Islet precursor cell (in vitro differentiated cells): ENCODE data around the gene NRTN.

Experiments
- DNase-seq: peaks from one replicate; pipeline ENCODE4 v3.0.0-alpha.2; 2018

NRTN gene

DNA sequence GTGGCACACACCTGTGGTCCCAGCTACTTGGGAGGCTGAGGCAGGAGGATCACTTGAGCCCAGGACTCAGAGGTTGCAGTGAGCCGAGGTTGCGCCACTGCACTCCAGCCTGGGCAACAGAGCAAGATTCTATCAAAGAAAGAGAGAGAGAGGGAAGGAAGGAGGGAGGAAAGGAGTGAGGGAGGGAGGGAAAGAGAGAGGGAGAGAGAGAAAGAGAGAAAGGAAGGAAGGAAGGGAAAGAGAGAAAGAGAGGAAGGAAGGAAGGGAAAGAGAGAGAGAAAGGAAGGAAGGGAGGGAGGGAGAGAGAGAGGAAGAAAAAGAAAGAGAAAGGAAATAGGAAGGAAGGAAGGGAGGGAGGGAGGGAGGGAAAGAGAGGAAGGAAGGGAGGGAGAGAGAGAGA, 12.4 kb downstream of the NRTN start:
- no peak for DNase-seq

DNA sequence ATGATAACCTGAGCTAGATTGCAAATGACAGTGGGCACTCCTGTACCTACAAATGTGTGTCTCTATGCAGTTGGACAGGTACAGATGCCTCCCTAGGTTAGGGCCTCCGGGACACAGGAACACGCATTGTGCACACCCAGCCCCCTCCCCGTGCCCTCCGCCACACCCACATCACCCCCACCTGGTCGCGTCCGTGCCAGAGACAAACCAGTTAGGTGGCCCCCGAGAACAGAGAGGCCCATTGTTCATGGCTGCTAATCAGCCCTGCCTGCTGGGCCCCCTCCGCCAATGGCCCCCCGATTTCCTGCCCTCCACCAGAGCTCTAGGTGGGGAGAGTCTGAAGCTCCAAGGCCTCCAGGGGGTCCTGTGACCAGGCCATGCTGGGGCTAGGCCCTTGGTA, 13.7 kb downstream of the NRTN start:
- DNase-seq = no peak

DNA sequence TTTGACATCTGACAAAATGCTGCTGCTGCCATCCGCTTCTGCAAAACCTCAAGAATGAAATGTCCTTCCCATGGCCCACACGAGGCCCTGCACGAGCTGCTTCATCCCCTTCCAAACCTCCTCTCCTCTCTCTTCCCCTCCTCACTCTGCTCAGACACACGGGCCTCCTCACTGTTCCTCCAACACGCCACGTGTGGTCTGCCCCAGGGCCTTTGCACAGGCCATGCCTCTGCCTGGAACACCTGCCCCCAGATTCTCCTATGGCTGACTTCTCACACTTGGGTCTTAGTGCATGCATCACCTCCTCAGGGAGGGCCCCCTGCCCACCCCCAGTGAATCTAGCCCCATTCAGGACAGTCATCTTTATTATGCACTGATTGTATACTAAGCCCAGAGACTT, 15.9 kb downstream of the NRTN start:
- DNase-seq = no peak

DNA sequence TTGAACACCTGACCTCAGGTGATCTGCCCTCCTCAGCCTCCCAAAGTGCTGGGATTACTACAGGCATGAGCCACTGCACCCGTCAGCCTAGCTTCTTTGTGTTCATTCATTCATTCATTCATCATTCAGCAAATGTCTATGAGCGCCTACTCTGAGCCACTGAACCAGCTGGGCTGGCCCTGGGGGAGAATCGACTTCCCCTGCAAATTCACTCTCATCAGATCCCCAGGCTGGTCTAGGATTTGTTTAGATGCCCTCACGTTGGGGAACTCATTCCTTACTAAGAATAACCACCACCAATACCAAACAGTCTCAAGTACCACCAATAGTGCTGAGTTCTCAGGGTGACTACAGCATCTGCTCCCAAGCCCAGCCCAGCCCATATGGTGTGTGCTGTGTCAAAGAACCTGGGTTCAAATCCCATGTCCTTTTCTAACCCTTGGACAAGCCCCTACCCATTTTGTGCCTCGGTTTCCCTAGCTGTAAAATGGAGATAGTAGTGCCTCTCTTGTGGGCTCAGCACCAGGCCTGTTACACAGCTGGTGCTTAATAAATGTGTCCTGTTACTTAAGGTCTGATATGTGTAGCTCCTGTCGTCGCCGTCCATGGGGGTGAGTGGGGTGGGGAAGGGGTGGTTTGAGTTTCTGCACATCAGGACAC, 16.8 kb downstream of the NRTN start:
- DNase-seq = no peak

DNA sequence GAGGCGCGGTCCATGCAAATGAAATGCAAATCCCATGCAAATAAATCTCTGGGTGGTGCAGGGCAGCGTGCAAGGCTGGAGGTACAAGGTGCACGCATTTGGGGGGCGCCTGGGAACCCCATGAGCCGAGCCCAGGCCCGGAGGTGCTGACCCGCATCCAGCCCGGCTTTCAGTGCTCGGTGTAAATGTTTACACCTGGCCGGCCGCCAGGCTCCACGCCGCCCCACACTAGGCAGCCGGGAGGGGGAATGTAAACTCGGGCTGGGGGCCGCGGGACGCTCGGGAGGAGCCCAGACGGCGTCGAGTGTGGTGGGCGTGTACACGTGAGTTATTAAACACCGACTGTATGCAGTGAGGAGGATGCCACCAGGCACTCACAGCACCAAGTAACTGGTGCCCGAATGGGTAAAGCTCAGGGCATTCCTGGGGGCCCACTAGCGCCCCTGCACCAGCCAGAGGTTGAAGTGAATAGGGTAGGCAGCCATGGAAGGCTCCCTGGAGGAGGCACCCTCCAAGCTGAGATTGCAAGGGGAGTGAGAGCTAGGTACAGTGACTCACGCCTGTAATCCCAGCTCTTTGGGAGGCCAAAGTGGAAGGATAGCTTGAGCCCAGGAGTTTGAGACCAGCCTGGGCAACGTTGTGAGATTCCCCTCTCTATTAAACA, 17.4 kb downstream of the NRTN start:
- DNase-seq = no peak

DNA sequence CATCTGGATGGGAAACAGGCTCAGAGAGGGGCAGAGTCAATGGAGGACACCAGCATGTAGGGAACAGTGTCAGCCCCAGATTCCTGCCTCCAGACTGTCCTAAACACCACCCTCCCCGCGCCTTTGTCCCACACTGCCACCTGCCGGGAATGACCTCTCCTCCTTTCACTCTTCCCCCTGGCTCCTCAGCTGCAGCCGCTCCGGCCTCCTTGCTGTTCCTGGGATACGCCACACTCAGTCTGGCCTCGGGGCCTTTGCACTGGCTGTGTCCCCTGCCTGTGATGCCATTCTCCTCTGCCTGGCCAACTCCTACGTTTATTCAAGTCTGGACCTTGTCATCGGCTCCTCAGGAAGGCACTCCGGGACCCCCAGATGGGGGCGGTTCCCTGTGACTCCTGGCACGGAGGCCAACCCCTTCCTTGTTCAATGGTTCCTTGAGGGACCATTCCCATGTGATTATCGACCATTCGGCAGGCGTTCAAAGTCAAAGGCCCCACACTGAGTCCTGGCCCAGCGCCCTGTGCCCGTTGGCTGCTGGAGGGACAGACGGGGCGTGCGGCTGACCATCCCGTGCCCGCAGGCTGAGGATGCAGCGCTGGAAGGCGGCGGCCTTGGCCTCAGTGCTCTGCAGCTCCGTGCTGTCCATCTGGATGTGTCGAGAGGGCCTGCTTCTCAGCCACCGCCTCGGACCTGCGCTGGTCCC, 18.9 kb downstream of the NRTN start:
- peak; percentile 82 for DNase-seq

DNA sequence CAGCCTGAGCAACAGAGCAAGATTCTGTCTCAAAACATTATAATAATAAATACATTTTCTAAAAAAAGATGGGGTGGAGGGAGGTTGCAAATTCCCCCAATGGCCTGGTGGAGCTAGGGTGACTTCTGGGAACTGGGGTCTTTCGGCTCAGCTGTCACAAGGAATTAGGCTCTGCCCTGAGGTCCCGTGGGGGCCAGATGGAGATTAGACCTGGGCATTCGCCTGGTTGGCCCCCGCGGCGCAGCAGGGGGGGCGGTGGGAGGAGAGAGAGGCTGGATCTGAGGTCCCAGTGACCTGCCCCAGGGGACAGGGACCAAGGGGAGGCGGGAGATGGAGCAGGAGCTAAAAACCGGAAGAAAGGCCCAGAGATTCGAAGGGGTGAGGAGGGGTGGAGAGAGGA, 19.9 kb downstream of the NRTN start:
- DNase-seq = no peak

DNA sequence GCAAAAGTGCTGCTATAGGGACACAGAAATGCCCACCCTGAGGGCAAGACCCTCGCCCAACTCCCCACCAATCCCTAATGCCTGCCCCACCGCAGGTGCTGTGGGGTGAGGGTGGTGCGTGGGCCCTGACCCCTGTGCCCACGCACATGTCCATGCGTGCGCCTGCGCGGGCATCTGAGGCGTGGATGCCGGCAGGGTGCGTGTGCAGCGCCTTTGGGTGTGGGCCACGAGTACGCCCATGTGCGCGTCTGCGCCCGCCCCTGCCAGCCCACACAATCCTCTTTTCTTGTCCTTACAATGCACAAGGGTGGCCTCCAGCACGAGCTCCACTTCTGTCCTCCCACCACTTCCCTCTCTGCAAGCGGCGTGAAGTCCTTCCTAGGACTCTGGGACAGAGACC, 20.3 kb downstream of the NRTN start:
- no peak for DNase-seq

DNA sequence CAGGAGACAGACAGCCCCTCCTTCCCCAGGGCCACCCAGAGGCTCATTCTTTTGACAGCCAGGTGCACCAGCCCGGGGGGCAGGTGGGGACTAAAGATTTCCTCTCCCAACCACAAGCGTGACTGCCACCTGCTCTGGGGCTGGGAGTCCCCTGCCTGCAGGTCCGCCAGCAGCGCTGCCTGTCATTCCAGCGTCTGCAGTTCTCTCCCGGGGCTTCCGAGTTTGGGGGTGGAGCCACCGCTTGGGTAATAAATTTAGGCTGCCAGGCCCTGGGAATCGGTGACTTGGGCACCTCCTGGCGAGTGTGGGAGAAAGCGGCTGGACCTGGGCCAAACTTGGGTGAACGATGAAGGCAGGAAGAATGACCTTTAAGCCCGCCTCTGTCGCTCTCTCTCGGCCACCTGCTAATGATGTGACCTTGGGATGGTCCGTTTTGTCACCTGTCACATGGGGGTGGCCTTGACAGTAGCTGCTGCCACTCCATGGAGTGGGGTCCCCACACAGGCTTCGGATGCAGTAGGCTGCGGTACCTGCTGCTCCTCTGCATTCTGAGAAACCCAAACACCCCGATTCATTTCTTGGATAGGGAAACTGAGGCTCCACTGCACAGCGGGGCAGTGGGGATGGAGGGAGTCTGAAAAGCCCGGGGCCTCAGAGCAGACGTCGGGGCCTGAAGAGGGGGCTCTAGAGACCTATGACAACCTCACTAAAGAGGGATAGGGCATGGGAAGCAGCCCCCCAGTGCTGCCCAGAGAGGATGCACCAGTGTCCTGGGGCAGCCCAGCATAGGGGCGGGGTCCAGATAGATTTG, 21.9 kb downstream of the NRTN start:
- DNase-seq = peak; percentile 92

DNA sequence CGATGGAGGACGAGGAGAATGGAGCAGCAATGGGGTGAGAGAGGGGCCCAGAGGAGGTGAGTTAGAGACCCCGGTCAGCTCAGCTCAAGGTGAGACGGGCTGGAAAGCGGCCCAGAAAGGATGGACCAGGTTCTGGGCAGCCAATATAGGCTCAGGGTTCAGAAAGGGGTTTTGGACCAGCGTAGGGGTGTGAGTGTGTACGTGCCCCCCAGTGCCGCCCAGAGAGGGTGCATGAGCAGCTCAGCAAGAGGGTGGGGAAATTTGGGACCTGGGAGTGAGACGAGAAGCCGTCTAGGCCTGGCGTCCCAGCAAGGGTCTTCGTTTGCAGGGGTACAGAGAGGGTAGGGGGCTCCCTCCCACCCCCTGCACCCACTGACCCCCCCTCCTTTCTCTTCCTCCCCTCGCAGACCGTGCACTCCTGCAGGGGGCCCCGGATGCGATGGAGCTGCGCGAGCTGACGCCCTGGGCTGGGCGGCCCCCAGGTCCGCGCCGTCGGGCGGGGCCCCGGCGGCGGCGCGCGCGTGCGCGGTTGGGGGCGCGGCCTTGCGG, 22.5 kb downstream of the NRTN start:
- DNase-seq = no peak

DNA sequence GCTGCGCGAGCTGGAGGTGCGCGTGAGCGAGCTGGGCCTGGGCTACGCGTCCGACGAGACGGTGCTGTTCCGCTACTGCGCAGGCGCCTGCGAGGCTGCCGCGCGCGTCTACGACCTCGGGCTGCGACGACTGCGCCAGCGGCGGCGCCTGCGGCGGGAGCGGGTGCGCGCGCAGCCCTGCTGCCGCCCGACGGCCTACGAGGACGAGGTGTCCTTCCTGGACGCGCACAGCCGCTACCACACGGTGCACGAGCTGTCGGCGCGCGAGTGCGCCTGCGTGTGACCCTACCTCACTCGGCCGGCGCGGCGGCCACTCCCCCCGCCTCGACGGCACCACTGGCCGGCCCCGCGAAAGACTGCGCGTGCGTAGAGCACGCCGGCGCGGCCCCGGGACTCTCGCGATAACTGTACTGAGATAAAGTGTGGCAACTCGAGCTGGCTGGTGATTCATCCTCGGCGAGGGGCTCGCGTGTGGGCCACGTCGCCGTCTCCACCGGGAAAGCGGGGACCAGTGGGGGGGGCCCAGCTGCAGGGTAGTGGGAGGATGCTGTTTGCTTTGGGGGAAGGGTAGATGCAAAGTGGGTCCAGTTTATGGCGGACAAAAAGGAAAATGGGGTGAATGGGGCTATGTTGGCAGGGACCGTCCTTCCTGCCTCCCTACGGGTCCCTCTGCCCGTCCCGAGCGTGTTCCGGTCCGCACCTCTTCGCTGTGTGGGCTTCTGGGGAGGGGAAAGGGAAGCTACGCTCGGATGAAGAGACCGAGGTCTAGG, 23.2 kb downstream of the NRTN start:
- peak; percentile 98 for DNase-seq

DNA sequence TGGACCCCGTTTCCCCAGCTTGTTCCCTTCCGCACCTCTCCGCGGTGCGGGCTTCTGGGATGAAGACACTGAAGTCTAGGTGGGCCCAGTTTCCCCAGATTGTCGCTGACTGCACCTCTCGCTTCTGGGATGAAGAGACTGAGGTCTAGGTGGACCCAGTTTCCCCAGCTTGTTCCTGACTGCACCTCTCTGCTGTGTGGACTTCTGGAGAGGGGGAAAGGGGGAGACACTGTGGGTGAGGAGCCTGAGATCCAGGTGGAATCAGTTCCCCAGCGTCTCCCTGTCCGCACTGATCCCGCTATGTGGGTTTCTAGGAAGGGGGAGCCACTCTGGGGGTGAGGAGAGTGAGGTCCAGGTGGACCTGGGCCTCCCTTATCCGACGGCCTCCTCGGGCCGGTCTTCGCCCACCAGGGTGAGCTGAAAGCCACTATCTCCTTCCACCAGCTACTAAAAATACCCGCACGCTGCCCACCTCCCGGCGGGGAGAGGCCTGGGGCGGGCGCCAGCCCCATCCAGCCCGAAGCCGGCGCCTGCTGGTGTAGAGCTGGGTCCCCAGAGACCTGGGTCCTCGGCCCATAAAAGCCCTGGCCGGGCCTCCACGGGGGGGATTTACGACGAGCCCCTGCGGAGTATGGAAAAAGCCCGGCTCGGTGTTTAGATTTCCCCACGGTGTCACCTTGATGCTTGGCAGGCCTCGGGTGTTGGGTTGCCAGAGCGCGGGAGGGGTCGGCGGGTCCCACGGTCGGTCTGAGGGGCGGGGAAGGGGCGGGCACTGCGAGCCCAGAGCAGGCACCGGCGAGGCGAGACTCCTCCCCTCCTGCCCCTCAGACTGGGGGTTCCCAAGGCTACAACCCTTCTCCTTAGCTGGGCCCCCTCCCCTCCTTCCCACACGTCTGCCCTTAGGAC, 24.0 kb downstream of the NRTN start:
- peak; percentile 93 for DNase-seq

DNA sequence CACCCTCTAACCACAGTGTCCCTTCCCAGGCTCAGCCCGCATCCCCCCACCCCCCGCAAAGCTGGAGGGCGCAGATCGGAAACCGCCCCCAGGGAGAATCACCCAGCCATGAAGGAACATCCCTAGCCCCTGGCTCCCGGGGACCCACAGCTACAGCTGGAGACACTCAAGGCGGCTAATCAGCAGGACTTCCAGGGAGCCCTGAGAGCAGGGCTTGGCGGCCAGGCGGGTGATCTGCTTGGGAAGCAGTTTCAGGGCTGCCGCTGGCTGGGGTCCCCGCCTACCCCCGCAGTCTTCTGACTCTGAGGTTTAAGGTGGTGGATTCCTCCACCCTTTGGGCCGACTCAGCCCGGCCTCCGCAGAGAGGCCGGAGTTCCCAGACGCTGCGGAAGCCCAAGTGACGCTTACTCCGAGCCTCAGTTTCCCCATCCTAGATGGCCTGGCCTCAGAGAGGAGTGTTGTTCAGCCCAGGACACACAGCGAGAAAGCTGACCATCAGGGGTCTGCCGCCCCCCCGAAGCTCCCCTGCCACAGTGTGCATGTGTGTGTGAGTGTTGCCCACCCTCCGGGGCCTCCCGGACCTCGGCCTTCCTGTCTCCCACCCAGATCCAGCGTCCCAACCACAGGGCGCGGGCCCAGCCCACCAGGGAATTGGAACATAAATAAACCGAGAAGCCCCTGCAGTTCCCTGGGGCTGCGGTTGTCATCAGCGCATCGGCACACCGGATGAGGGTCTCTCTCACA, 24.9 kb downstream of the NRTN start:
- DNase-seq = no peak

DNA sequence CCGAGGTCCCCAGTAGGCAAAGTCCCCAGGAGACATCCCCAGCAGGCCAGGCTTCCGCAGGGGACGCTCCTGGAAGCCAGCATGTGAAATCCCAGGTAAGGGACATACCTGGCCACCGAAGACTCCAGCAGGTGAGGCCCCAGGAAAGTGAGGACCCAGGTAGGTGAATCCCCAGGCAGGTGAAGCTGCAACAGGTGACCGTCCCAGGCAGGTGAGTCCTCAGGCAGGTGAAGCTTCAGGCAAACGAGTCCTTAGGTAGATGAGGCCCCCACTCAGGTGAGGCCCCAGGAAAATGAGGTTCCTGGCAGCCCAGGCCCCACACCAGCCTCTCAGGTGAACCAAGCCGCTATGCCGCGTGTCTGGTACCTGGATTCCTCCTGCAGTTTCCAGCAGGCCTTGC, 26.3 kb downstream of the NRTN start:
- no peak for DNase-seq

DNA sequence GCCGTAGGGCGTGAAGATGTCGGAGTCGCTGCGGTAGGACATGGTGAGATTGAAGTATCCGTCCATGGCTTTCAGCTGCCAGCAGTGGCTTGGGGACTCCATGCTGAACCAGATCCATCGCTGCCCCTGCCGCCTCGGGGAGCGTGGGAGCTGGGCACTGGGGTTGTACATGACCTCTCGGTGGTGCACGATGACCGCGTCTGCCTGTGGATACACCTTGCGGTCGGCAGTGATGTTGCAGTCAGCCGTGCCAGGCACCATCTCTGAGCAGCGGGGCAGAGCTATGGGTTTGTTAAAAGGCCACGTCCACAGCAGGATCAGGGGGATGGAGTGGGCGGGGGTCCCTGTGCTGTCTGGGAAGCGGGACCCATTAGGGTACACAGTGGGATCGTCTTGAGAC, 27.2 kb downstream of the NRTN start:
- DNase-seq = no peak

DNA sequence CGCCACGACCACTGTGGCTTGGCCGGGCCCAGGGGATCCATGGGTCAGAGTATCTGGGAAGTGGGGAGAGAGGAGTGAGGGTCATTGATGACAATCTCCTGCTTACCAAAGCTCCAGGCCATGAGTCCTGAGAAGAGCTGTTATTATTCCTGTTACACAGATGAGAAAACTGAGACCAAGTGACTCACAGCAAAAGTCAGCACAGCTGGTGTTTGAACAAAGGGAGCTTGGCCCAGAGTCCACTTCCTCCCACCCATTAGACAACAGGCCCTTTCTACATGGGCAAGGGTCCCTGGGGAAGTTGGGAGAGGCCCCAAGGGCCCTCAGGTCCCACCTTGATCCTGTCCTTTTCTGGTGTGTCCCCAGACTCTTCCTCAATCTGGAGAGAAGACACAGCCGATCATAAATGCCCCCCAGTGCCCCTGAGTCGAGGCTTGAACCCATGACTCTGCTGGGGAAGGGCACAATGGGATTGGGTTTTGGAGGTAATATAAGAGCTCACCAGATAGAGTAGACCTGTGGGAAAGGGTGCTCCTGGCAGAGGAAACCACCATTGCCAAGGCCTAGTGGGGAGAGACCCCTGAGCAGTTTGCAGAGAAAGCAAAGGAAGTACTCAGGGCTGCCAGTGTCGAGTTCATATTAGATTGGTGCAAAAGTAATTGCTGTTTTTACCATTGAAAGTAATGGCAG, 27.8 kb downstream of the NRTN start:
- DNase-seq = no peak

DNA sequence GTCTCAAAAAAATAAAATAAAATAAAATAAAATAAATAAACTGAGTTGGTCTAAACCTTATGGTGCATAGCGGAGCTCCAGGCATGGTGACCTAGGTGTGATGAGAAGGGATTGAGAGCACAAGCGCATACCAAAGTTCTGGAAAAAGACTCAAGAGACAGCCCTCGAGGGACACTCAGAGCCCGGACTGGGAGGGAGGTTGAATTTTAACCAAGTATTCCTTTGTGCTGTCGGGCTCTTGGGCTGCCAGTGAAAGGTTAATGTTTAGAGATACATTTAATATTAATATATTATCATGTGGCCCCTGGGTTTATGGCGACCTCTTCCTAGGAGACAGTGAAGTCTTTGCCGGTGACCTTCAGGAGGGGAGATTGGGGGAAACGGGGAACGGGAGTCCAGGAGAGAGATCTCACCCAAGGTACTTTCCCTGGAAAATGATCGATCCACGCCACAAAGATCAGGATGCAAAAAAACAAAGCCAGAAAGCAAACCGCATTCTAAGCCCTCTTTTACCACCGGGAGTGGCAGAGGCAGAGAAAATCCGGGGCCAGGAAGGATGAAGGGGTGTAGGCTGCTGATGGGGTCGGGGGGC, 33.0 kb downstream of the NRTN start:
- no peak for DNase-seq

DNA sequence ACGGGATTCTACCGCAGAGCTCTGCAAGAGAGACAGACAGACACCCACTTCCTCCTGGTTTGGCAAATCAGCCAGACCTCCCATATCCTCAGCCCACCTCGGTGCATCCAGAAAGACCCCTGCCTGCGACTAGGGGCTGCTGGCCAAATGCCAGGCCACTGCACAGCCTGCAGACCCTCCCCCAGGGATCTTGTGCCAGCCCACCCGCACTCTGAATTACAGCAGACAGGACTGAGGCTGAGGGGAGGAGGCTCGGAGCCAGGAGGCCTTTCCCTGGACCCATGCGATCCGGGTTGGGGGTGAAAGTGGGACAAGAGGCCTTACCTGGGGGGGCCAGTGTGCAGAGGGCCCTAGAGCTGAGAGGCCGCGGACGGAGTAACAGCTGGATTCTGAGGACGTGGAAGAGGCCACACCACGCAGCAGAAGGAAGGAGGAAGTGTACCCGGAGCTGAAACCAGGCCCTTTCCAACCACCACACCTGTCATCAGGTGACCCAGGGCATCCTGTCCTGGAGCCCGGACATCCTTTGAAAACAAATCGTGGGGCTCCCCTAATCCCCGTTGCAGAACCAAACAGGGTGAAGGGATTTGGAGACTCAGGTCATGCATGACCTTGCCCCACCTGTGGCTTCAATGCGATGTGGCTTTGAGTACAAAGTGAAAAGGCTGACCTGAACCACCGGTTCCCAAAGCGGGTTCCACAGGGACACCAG, 33.6 kb downstream of the NRTN start:
- no peak for DNase-seq
